DOHH2 (cell line): ENCODE data around the gene KLF16.

Experiments
- CTCF ChIP-seq: fragments of 200-600 bp; sonication (generic); IDR thresholded peaks from one replicate; pipeline ENCODE4 v1.5.1; 2014; ENCODE audit warnings: antibody characterized with exemption, mild to moderate bottlenecking, low read depth, low read length; ENCODE audit not compliant: poor library complexity, severe bottlenecking
- EZH2phosphoT487 ChIP-seq: fragments of 200-600 bp; sonication (generic); IDR thresholded peaks from 2 replicates; pipeline ENCODE4 v1.6.1; 2017; ENCODE audit warnings: borderline replicate concordance, mild to moderate bottlenecking, antibody characterized with exemption, low read length, moderate library complexity, mixed read lengths

- no peak for TF ChIP-seq CTCF
- no peak for TF ChIP-seq EZH2phosphoT487
Measured at GRCh38 chr19:1849886-1850398, 13.4 kb downstream of the KLF16 start.
